Transverse colon (tissue), 3 donors: ENCODE measurements around the gene EIF1AX.

Experiments used
- EP300 ChIP-seq: sonication (generic); formaldehyde crosslinking; IDR thresholded peaks from one replicate; pipeline ENCODE4 v1.6.1; 2017; ENCODE audit warnings: antibody characterized with exemption, low read depth
- TF ChIP-seq, protein P1 (sequence below), 5 experiments: fragments of 200-600 bp in 3 of 5; fragments of 450-650 bp in 2 of 5; sonication (generic) in 3 of 5; IDR thresholded peaks; 1 replicate in 2 of 5; 2 replicates in 3 of 5; pipeline ENCODE4 v1.5.1; 2016 to 2017; ENCODE audit warnings: antibody characterized with exemption in 5 of 5, inconsistent platforms in 3 of 5, mild to moderate bottlenecking in 2 of 5, moderate library complexity in 1 of 5

DNA sequence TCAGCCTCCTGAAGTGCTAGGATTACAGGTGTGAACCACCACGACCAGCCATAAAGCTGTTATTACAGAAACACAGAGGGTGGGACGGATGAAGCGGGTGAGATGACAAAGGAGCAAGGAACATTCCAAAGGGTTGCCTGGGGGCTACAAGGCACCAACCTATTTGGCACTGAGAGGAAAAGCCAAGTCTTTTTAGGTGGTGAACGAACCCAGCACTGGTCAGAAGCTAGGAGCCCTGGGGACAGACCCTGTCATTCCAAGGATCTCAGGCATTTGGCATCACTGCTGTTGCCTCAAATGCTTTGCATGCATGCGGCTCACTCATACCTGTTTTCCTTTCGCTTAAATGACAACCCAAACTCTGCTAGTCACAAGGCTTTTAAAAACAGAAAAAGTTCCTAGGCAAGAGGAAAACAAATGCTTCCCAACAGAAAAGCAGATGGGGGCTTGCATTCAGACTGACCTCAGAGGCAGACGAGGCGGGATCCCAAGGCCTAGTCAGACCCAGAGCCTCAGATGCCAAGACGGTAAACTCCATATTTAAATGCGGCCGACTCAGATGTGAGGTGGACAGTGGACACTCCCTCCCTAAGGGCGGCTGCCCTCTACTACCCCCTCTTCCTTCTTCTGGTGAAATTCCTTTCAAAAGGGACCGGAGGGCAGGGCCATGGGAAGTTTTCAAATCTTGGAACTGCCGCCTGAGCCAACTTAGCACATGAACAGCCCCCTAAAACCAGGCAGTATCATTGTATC is 29.4 kb downstream of the EIF1AX start:
- TF ChIP-seq, protein P1, sequence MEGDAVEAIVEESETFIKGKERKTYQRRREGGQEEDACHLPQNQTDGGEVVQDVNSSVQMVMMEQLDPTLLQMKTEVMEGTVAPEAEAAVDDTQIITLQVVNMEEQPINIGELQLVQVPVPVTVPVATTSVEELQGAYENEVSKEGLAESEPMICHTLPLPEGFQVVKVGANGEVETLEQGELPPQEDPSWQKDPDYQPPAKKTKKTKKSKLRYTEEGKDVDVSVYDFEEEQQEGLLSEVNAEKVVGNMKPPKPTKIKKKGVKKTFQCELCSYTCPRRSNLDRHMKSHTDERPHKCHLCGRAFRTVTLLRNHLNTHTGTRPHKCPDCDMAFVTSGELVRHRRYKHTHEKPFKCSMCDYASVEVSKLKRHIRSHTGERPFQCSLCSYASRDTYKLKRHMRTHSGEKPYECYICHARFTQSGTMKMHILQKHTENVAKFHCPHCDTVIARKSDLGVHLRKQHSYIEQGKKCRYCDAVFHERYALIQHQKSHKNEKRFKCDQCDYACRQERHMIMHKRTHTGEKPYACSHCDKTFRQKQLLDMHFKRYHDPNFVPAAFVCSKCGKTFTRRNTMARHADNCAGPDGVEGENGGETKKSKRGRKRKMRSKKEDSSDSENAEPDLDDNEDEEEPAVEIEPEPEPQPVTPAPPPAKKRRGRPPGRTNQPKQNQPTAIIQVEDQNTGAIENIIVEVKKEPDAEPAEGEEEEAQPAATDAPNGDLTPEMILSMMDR (IDR thresholded peaks at IDR 0.05): no peak
- no peak for TF ChIP-seq EP300
